ENCODE data around the gene ABHD6. TPM values are rescaled to one million over a fixed set of nuclear protein-coding genes. Genes with fewer than 3 reads are reported as not detected.

The ABHD6 gene
- total and polyA plus RNA-seq, 9 of the 15 experiments (the other 6 are each of a cell fraction or from before 2014, with no cell fraction given), result 0.53 to 3.6 (median 2.5) TPM

DNA sequence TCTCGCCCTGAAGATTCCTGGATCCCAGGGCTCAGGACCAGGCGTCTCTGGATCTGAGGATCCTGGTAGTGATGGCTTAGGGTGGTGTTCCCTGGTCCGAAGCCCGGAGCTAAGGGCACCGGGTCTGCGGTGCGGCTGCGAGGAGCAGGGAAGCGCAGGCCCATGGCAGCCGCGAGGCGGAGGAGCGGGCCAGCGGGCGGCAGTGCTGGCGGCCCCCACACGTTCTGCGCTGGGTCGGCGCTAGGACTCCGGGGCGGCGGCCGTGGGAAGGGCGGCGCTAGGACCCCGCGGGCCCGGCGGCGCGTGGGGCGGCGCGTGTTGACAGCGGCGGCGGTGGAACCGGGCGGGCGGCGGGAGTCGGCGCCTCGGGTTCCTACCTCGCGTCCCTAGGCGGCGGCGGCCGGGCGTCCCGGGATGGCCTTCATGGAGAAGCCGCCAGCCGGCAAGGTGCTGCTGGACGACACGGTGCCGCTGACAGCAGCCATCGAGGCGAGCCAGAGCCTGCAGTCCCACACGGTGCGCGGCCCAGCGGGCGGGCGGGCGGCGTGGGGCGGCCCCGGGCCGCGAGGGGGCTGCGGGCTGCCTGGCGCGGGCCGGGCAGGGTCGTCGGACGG lies 95.1 kb downstream of the ABHD6 start, which contains the start of gene PXK (continued):
- TF ChIP-seq, protein P1, sequence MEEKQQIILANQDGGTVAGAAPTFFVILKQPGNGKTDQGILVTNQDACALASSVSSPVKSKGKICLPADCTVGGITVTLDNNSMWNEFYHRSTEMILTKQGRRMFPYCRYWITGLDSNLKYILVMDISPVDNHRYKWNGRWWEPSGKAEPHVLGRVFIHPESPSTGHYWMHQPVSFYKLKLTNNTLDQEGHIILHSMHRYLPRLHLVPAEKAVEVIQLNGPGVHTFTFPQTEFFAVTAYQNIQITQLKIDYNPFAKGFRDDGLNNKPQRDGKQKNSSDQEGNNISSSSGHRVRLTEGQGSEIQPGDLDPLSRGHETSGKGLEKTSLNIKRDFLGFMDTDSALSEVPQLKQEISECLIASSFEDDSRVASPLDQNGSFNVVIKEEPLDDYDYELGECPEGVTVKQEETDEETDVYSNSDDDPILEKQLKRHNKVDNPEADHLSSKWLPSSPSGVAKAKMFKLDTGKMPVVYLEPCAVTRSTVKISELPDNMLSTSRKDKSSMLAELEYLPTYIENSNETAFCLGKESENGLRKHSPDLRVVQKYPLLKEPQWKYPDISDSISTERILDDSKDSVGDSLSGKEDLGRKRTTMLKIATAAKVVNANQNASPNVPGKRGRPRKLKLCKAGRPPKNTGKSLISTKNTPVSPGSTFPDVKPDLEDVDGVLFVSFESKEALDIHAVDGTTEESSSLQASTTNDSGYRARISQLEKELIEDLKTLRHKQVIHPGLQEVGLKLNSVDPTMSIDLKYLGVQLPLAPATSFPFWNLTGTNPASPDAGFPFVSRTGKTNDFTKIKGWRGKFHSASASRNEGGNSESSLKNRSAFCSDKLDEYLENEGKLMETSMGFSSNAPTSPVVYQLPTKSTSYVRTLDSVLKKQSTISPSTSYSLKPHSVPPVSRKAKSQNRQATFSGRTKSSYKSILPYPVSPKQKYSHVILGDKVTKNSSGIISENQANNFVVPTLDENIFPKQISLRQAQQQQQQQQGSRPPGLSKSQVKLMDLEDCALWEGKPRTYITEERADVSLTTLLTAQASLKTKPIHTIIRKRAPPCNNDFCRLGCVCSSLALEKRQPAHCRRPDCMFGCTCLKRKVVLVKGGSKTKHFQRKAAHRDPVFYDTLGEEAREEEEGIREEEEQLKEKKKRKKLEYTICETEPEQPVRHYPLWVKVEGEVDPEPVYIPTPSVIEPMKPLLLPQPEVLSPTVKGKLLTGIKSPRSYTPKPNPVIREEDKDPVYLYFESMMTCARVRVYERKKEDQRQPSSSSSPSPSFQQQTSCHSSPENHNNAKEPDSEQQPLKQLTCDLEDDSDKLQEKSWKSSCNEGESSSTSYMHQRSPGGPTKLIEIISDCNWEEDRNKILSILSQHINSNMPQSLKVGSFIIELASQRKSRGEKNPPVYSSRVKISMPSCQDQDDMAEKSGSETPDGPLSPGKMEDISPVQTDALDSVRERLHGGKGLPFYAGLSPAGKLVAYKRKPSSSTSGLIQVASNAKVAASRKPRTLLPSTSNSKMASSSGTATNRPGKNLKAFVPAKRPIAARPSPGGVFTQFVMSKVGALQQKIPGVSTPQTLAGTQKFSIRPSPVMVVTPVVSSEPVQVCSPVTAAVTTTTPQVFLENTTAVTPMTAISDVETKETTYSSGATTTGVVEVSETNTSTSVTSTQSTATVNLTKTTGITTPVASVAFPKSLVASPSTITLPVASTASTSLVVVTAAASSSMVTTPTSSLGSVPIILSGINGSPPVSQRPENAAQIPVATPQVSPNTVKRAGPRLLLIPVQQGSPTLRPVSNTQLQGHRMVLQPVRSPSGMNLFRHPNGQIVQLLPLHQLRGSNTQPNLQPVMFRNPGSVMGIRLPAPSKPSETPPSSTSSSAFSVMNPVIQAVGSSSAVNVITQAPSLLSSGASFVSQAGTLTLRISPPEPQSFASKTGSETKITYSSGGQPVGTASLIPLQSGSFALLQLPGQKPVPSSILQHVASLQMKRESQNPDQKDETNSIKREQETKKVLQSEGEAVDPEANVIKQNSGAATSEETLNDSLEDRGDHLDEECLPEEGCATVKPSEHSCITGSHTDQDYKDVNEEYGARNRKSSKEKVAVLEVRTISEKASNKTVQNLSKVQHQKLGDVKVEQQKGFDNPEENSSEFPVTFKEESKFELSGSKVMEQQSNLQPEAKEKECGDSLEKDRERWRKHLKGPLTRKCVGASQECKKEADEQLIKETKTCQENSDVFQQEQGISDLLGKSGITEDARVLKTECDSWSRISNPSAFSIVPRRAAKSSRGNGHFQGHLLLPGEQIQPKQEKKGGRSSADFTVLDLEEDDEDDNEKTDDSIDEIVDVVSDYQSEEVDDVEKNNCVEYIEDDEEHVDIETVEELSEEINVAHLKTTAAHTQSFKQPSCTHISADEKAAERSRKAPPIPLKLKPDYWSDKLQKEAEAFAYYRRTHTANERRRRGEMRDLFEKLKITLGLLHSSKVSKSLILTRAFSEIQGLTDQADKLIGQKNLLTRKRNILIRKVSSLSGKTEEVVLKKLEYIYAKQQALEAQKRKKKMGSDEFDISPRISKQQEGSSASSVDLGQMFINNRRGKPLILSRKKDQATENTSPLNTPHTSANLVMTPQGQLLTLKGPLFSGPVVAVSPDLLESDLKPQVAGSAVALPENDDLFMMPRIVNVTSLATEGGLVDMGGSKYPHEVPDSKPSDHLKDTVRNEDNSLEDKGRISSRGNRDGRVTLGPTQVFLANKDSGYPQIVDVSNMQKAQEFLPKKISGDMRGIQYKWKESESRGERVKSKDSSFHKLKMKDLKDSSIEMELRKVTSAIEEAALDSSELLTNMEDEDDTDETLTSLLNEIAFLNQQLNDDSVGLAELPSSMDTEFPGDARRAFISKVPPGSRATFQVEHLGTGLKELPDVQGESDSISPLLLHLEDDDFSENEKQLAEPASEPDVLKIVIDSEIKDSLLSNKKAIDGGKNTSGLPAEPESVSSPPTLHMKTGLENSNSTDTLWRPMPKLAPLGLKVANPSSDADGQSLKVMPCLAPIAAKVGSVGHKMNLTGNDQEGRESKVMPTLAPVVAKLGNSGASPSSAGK (IDR thresholded peaks at IDR 0.05), result no peak
- no peak for TF ChIP-seq MCM7 (IDR thresholded peaks at IDR 0.05)
- TF ChIP-seq ZNF77 (CRISPR knock-in tag; IDR thresholded peaks at IDR 0.05), result no peak
- no peak for TF ChIP-seq HMG20B (CRISPR knock-in tag; IDR thresholded peaks at IDR 0.05)
- TF ChIP-seq, protein P2, sequence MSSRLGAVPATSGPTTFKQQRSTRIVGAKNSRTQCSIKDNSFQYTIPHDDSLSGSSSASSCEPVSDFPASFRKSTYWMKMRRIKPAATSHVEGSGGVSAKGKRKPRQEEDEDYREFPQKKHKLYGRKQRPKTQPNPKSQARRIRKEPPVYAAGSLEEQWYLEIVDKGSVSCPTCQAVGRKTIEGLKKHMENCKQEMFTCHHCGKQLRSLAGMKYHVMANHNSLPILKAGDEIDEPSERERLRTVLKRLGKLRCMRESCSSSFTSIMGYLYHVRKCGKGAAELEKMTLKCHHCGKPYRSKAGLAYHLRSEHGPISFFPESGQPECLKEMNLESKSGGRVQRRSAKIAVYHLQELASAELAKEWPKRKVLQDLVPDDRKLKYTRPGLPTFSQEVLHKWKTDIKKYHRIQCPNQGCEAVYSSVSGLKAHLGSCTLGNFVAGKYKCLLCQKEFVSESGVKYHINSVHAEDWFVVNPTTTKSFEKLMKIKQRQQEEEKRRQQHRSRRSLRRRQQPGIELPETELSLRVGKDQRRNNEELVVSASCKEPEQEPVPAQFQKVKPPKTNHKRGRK (tag; IDR thresholded peaks at IDR 0.05), result no peak
- TF ChIP-seq, protein P3, sequence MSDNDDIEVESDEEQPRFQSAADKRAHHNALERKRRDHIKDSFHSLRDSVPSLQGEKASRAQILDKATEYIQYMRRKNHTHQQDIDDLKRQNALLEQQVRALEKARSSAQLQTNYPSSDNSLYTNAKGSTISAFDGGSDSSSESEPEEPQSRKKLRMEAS (CRISPR knock-in tag; IDR thresholded peaks at IDR 0.05), result peak; percentile 67
- no peak for TF ChIP-seq ZNF766 (CRISPR knock-in tag; conservative IDR thresholded peaks at IDR 0.05)
- TF ChIP-seq RBM14 (IDR thresholded peaks at IDR 0.05; ENCODE audit: borderline replicate concordance, insufficient read depth, low read depth, low read length), result no peak
- TF ChIP-seq, protein P4, sequence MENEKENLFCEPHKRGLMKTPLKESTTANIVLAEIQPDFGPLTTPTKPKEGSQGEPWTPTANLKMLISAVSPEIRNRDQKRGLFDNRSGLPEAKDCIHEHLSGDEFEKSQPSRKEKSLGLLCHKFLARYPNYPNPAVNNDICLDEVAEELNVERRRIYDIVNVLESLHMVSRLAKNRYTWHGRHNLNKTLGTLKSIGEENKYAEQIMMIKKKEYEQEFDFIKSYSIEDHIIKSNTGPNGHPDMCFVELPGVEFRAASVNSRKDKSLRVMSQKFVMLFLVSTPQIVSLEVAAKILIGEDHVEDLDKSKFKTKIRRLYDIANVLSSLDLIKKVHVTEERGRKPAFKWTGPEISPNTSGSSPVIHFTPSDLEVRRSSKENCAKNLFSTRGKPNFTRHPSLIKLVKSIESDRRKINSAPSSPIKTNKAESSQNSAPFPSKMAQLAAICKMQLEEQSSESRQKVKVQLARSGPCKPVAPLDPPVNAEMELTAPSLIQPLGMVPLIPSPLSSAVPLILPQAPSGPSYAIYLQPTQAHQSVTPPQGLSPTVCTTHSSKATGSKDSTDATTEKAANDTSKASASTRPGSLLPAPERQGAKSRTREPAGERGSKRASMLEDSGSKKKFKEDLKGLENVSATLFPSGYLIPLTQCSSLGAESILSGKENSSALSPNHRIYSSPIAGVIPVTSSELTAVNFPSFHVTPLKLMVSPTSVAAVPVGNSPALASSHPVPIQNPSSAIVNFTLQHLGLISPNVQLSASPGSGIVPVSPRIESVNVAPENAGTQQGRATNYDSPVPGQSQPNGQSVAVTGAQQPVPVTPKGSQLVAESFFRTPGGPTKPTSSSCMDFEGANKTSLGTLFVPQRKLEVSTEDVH (IDR thresholded peaks at IDR 0.05; ENCODE audit: low read depth, partially characterized antibody), result no peak
- TF ChIP-seq TCF7 (IDR thresholded peaks at IDR 0.05; ENCODE audit: borderline replicate concordance), result no peak

All from K562 (cell line).